Measurements from ENCODE around the gene MPST. TPM values are rescaled to one million over a fixed set of nuclear protein-coding genes. Genes with fewer than 3 reads are reported as not detected.

Gene MPST
- total RNA-seq, 6 donors from 2014 or later, result 80.8 to 183 (median 135) TPM

DNA sequence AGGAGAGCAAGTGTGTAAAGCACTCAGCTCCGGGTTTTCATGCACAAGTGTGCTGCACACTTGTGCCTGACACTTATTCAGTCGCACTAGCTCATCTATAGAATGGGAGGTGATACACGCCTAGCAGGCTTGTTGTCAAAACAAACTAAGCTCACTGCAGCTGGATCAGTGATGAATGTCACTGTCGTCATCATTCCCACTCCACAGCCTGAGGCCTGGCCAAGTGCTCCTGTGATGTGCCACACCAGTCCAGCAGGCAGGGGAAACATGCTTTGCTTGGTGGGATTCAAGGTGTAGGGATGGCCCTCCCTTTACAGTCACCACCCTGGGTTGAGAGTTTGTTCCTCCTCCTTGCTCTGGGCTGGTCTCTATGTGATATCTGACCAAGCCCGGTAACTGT lies 6.8 kb downstream of the MPST start:
- Histone ChIP-seq H3K27me3 (no peaks in the 10 kb centered on the region), H3K36me3 (peaks cover 3 to 66% (median 39%) of the 10 kb centered on the region in 4 donors), H3K9me3 (no peaks in the 10 kb centered on the region), H3K4me1 (peaks cover 21 to 47% (median 25%) of the 10 kb centered on the region in 4 donors), H3K27ac (no peak overlapping the region), H3K4me3 (no peak overlapping the region)
- 92 to 97% methylated on average over 4 to 5 of the region's 5 CpGs for WGBS, 2 donors
- TF ChIP-seq POLR2A (IDR thresholded peaks at IDR 0.05), result no peak
- TF ChIP-seq CTCF (IDR thresholded peaks at IDR 0.05), result no peak
- no peak for TF ChIP-seq EP300 (IDR thresholded peaks at IDR 0.05)
- TF ChIP-seq POLR2AphosphoS5 (IDR thresholded peaks at IDR 0.05), result no peak
- ATAC-seq (ENCODE audit: low FRiP score in 2 of 2) (no peak), DNase-seq (no peak)

DNA sequence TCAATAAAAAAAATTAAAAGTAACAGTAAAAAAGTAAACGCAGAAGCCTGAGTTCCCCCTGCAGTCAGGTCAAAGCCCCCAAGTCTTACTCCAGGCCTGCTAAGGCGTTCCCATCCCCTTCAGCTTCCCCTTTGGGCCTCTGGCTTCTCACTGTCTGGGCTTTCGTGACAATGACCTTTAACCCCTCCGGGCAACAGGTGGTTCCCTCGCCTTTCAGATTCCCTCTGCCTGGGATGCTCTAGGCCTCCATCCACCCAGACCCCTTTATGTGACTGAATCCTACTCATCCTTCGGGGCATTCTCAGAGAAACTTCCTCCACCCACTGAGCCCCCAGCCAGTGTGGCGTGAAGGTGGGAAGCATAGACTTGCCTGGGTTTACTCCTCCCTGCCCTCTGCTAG lies 8.0 kb downstream of the MPST start:
- ATAC-seq (ENCODE audit: low FRiP score in 2 of 2), result no peak
- 93 to 97% methylated on average over 7 of the region's 7 CpGs for WGBS, 2 donors
- H3K9me3 ChIP-seq, result no peaks in the 10 kb centered on the region
- H3K4me3 ChIP-seq, result no peak overlapping the region
- TF ChIP-seq CTCF (IDR thresholded peaks at IDR 0.05) (no peak), POLR2A (IDR thresholded peaks at IDR 0.05) (no peak)
- H3K27ac ChIP-seq, result no peak overlapping the region
- no peak for DNase-seq
- H3K27me3 ChIP-seq, result no peaks in the 10 kb centered on the region
- peaks cover 9 to 44% (median 22%) of the 10 kb centered on the region in 4 donors for H3K4me1 ChIP-seq
- H3K36me3 ChIP-seq, result peaks cover 3 to 66% (median 39%) of the 10 kb centered on the region in 4 donors

GRCh38 chr22:37028692-37029674 lies 9.4 kb downstream of the MPST start:
- Histone ChIP-seq H3K9me3 (no peaks in the 10 kb centered on the region), H3K27ac (no peak overlapping the region), H3K27me3 (no peaks in the 10 kb centered on the region), H3K4me1 (peaks cover 1 to 44% (median 22%) of the 10 kb centered on the region in 4 donors), H3K36me3 (peaks cover 3 to 66% (median 39%) of the 10 kb centered on the region in 4 donors), H3K4me3 (no peak overlapping the region)
- DNase-seq (peak in 1 of 2 donors; percentile 66), ATAC-seq (ENCODE audit: low FRiP score in 2 of 2) (no peak)
- no peak for TF ChIP-seq EP300 (IDR thresholded peaks at IDR 0.05)
- TF ChIP-seq POLR2A (IDR thresholded peaks at IDR 0.05), result no peak
- no peak for TF ChIP-seq POLR2AphosphoS5 (IDR thresholded peaks at IDR 0.05)
- TF ChIP-seq CTCF (IDR thresholded peaks at IDR 0.05), result no peak
- WGBS, 2 donors, result 92% methylated on average over 8 to 22 of the region's 22 CpGs

DNA sequence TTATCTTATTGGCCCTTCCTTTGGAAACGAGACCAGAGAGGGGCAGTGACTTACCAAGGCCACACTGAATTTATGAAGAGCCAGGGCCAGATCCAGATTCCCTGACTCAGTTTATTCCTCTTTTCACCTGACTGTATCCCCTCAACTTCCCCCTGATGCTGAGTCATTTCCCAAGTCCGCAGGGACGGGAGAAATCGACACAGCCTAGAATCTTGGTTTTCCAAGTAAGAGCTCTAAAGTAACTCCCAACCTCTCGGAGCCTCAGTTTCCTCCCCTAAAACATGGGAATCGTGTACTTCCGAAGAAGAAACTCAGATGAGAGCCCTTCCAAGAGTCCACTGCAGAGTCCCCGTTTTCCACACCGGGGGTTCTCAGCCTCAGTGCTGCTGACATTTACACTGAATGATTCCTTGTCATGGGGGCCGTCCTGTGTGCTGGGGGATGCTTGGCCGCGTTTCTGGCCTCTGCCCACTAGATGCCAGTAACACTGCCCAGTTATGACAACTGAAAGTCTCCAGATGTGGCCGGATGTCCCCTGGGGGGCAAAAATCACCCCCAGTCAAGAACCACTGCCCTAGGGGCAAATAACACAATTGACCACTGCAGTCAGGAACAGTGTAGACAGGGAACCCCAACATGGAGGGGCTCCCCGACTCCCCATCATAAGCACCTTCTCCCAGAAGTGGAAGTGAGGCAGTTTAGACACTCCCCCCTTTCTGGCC lies 11.2 kb downstream of the MPST start:
- peaks cover 0 to 31% (median 19%) of the 10 kb centered on the region in 4 donors for H3K4me1 ChIP-seq
- TF ChIP-seq POLR2A (IDR thresholded peaks at IDR 0.05) (peak in 1 of 4 donors; percentile 5), CTCF (IDR thresholded peaks at IDR 0.05) (no peak)
- no peak for ATAC-seq (ENCODE audit: low FRiP score in 2 of 2)
- H3K36me3 ChIP-seq, result peaks cover 3 to 50% (median 25%) of the 10 kb centered on the region in 4 donors
- H3K9me3 ChIP-seq, result no peaks in the 10 kb centered on the region
- H3K27me3 ChIP-seq, result no peaks in the 10 kb centered on the region
- WGBS, 2 donors, result 75 to 78% methylated on average over 13 to 14 of the region's 14 CpGs
- H3K27ac ChIP-seq, result peak overlapping the region in 3 of 4 donors; percentile 22 to 81 (median 64)
- no peak for DNase-seq
- no peak overlapping the region for H3K4me3 ChIP-seq
